Dermis microvascular lymphatic vessel endothelial cell (primary cell): ENCODE results near the gene MAP6D1. TPM values are rescaled to one million over a fixed set of nuclear protein-coding genes. Genes with fewer than 3 reads are reported as not detected.

ENCODE experiments used
- DNase-seq, 2 donors: peaks; one replicate each; pipeline versions ENCODE4 v3.0.0 to v3.0.0-alpha.2; 2010; ENCODE audit warnings: low read depth in 2 of 2
- total RNA-seq: library from RNA; depleted of rRNA; stranded (reverse); fragments of >200 nt; gene quantifications from 2 replicates; pipeline ENCODE4 v1.2.1, GENCODE V29; 2014

The MAP6D1 gene
- total RNA-seq, 1 donor from 2014 or later: 0.51 TPM

DNA sequence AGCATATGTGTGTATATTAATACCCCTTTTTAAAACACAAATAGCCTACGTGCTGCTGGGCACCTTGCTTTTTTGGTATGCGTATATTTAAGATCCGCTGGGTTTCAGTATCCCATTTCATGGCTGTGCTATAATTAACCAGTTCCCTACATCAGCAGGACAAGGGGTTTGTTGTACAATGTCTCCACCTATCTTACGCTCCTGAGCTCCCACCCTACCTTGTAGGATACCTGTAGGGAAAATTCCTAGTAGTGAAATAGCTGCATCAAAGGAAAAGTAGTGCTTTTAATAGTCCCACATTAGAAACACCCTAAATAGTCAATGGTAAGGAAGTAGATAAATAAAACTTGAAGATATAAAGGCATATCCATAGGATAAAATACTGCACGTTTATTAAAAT is 1.4 kb downstream of the MAP6D1 start:
- no peak for DNase-seq

DNA sequence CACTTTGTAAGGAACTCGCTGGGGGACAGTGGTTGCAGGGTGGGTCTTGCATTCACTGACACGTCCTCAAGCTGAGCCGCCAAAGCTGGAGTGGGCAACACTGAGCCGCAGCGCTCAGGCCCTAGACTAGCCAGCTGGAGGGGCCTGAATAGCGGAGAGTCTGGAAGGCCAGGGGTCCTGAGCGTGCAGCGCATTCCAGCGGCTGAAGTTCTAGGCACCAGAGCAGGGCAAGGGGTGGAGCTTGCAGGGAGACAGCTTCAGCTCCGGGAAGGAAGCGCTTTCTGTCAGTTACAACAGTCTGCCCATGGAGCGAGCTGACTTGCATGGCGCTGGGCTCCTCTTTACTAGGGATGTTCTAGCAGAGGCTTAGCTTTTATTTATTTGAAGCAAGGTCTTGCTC is 2.7 kb downstream of the MAP6D1 start:
- no peak for DNase-seq

- no peak for DNase-seq
Observed at GRCh38 chr3:183819831-183820230, 5.5 kb downstream of the MAP6D1 start.

DNA sequence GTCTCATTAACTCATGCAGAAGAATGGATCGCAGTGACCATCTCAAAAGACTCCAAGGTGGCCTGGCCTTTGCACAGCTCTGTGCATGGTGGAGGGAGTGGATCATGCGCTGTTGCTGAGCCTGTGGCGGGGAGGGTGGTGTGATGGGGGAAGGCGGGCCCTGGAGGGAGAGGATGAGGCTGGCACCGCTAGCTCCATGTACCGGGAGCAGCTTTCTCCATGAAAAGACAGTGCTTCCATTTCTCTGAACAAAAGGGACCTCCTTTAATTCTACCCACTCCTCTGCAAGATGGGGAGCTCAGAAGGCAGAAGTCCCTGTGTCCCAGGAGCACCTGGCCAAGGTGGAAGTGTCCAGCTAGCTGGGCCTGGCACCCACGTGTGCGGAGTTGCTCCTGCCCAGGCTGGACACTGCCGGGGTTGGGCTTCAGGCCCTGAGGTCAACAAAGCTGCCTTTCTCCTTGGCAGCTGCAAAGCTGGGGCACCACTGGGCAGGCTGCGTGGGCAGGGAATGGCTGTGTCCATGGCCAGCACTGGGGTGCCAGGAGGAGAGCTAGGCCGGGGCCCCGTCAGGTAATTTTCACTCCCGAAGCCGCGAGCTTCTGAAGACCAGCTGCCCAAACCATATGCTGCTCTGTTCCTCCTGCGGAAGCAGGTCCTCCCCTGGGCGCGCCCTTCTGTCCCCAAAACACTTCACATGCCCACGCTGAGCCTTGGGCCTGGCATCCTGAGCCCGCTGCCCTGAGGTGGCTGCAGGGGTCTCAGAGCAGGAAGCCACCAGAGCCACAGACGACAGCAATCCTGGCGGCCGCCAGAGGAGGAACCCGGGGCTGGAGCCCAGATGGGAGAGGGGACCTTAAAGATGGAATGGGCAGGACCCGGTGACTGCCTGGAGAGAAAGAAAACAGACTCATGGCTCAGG is 6.4 kb downstream of the MAP6D1 start:
- DNase-seq: no peak

- DNase-seq: no peak
Observed at GRCh38 chr3:183818041-183818620, 7.2 kb downstream of the MAP6D1 start.

DNA sequence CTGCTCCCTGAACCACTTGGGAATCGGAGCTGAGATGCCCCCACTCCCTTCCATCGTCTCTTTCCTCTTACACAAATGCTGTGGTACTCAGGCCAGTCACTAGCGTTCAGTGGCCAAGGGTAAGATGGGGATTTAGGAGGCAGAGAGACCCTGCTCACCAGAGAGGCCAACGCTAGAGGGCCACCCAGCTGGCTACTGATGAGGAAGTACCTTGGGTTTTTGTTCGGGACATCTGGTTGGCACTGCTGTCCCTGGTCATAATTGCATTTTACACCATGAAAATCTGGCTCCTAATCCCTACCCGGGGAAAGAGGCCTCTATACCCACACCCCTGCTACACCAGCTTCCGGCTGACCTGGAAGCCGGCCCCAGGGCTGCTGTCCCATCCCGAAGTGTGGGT is 7.7 kb downstream of the MAP6D1 start:
- no peak for DNase-seq

DNA sequence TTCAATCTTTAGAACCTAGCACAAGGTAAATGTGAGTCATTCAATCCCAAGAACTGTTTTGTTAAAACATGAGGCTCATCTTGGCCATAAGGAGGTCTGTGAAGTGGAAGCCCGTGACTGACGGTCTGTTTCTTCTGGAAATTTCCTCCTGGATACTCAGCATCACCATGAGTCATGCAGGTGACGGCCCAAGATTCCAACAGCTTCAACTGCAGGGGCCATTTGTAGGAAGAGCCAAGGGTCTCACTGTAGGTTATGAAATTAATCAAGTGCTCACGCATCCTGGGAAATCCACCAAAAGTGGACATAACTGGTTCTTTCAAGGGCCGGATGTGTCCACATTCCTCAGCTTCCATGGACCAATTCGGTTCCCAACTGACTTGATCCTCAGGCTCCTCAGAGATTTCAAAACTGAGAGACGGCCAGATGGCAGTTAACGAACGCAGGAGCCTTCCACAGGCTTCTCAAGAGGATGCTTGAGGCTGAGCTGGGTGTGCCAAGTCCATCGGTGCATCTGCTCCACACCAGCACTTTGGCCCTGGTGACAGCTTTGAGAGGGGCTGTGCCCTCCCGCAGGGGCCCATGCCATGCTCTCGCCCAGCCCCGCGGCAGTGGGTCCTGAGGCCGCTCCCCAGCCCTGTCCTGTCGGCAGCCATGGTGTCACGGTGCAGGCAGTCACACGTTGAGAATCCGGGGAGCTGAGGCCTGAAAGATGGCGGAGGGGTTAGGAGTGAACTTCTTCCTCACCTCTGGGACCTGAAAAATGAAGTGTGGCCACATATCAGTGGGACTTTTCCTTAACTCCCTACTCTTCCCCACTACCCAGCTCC is 8.5 kb downstream of the MAP6D1 start:
- no peak for DNase-seq

- no peak for DNase-seq
Observed at GRCh38 chr3:183815951-183816475, 9.4 kb downstream of the MAP6D1 start.

DNA sequence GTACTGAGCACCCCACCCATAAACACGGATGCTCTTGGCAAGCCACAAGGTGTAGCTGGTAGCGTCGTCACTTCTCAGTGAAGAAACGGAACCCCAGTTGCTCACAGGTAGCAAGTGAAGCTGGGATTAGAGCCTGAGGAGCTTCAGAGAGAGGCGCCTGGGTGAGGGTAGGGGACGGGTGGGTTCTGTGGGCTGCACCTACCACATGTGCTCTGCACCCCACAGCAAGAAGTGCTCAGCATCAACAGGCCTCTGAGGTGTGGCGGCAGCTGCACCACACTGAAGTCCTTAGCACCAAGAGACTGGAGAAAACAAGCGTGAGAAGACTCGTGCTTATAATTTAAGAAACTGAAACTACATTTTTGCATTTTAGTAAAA is 9.8 kb downstream of the MAP6D1 start:
- no peak for DNase-seq

GRCh38 chr3:183814240-183814639 is 11.1 kb downstream of the MAP6D1 start:
- DNase-seq: no peak

GRCh38 chr3:183812761-183813445 is 12.5 kb downstream of the MAP6D1 start:
- DNase-seq: no peak

GRCh38 chr3:183811638-183812037 is 13.7 kb downstream of the MAP6D1 start:
- peak in 1 of 2 donors; percentile 40 for DNase-seq

GRCh38 chr3:183810643-183811594 is 14.5 kb downstream of the MAP6D1 start:
- no peak for DNase-seq

- no peak for DNase-seq
Observed at GRCh38 chr3:183809270-183809669, 16.1 kb downstream of the MAP6D1 start.

GRCh38 chr3:183808355-183808754 is 17.0 kb downstream of the MAP6D1 start:
- DNase-seq: no peak

GRCh38 chr3:183807881-183808280 is 17.5 kb downstream of the MAP6D1 start:
- no peak for DNase-seq

DNA sequence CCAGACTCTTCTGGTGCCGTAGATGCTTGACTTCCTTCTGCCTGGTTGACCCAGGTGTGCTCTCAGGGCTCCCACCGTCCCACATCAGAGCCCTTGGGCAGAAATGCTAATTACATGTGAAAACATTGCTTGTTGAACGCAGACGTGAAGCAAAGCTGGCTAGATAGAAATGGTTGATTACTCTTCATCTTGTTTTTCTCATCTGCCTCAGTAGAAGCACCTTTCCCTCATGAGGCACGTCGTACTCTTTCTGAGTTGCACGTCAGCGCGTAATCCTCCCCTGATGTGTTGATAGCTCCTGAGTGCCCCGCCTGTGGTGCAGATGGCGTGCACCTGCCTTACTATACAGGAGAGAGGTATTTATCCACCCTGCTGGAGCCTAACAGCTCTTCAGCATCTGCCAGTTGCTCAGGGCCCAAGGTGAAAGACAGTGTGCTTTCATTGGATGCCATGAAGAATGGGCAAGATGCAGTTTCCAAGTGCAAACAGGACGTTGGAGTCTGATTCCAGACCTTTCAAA is 18.1 kb downstream of the MAP6D1 start:
- no peak for DNase-seq

GRCh38 chr3:183802989-183803388 is 22.4 kb downstream of the MAP6D1 start:
- no peak for DNase-seq

GRCh38 chr3:183801601-183802000 is 23.8 kb downstream of the MAP6D1 start:
- no peak for DNase-seq
